NCI-H774 (cell line): Measurements from ENCODE around the gene GFM1.
"Not testable (repeated sequence)": the region's sequence is repeated elsewhere in the genome, so short reads cannot be mapped to it uniquely, and the experiment has no call there.

Source experiments
- DNase-seq: peaks from one replicate; lab custom pipeline; 2025; lab: John Stamatoyannopoulos, UW

GFM1 gene

GRCh38 chr3:158678687-158679086 is 34.4 kb downstream of the GFM1 start:
- DNase-seq, result no peak

GRCh38 chr3:158679547-158680000 is 35.2 kb downstream of the GFM1 start:
- no peak for DNase-seq

- DNase-seq, result no peak
Measured at GRCh38 chr3:158680861-158681260, 36.5 kb downstream of the GFM1 start.

- no peak for DNase-seq
Measured at GRCh38 chr3:158683230-158683962, 39.1 kb downstream of the GFM1 start.

GRCh38 chr3:158685159-158685558 is 40.8 kb downstream of the GFM1 start:
- no peak for DNase-seq

- DNase-seq, result not testable (repeated sequence)
Measured at GRCh38 chr3:158693866-158694456, 49.6 kb downstream of the GFM1 start.

GRCh38 chr3:158696618-158697017 is 52.3 kb downstream of the GFM1 start:
- DNase-seq, result no peak

- DNase-seq, result no peak
Measured at GRCh38 chr3:158700559-158700958, 56.2 kb downstream of the GFM1 start.

- no peak for DNase-seq
Measured at GRCh38 chr3:158701420-158702065, 57.2 kb downstream of the GFM1 start.

GRCh38 chr3:158702815-158703481 is 58.6 kb downstream of the GFM1 start:
- no peak for DNase-seq

GRCh38 chr3:158703566-158703965 is 59.2 kb downstream of the GFM1 start:
- DNase-seq, result no peak

- no peak for DNase-seq
Measured at GRCh38 chr3:158709666-158710083, 65.3 kb downstream of the GFM1 start.

GRCh38 chr3:158710601-158711000 is 66.3 kb downstream of the GFM1 start:
- DNase-seq, result no peak

GRCh38 chr3:158711886-158712285 is 67.6 kb downstream of the GFM1 start:
- no peak for DNase-seq

- DNase-seq, result no peak
Measured at GRCh38 chr3:158712443-158712842, 68.1 kb downstream of the GFM1 start.

GRCh38 chr3:158713094-158713499 is 68.8 kb downstream of the GFM1 start:
- DNase-seq, result no peak

- no peak for DNase-seq
Measured at GRCh38 chr3:158717576-158717975, 73.2 kb downstream of the GFM1 start.

- DNase-seq, result no peak
Measured at GRCh38 chr3:158718490-158719170, 74.3 kb downstream of the GFM1 start.

- DNase-seq, result no peak
Measured at GRCh38 chr3:158722108-158722507, 77.8 kb downstream of the GFM1 start.

- no peak for DNase-seq
Measured at GRCh38 chr3:158723991-158724390, 79.7 kb downstream of the GFM1 start.

- no peak for DNase-seq
Measured at GRCh38 chr3:158725348-158726011, 81.2 kb downstream of the GFM1 start.
